Measurements from ENCODE around the gene RIC8B. TPM values are rescaled to one million over a fixed set of nuclear protein-coding genes. Genes with fewer than 3 reads are reported as not detected.
"Not testable (repeated sequence)": the region's sequence is repeated elsewhere in the genome, so short reads cannot be mapped to it uniquely, and the experiment has no call there.

Gene RIC8B, protein sequence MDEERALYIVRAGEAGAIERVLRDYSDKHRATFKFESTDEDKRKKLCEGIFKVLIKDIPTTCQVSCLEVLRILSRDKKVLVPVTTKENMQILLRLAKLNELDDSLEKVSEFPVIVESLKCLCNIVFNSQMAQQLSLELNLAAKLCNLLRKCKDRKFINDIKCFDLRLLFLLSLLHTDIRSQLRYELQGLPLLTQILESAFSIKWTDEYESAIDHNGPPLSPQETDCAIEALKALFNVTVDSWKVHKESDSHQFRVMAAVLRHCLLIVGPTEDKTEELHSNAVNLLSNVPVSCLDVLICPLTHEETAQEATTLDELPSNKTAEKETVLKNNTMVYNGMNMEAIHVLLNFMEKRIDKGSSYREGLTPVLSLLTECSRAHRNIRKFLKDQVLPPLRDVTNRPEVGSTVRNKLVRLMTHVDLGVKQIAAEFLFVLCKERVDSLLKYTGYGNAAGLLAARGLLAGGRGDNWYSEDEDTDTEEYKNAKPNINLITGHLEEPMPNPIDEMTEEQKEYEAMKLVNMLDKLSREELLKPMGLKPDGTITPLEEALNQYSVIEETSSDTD
- 1 to 10 TPM; 1.2 to 1.5 TPM for polyA plus RNA-seq

DNA sequence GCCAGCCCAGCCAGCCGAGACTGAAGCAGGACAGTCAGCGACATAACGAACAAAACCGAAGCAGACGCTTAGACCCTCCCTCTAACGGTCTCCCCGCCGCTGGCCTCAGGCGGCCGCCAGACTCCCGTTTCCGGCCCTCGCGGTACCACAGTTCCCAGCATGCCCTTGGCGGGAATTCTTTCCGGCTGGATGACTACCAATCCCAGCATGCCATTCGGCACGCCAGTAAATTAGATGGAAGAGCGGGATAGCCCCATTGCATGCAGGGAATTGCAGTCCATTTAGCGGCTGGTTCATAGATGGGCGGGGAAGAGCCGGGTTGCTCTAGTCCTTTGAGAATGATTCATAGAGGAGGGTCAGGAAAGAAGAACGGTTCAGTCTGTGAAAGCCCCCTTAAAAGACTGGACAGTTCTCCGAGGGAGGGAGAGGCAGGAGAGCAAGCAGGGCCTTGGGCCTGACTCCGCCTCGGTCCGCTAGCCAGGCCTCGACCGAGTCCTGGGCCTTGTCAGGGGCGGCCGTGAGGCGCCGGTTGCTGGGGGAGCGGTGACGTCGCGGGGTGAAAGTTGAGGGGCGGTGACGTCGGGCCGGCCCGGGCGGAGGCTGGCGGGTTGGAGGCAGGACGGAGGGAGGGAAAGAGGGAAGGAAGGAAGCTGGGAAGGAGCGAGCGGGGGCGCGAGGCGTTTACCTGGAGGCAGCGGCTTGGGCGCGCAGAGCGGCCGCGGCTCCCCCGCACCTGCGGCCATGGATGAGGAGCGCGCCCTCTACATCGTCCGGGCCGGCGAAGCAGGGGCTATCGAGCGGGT, at the start of gene RIC8B:
Gene RIC8B, plus strand, starts transcription at position 678 of the 803 bp plus-strand sequence. Its CDS starts 64 bp downstream, at position 742.
- 1% methylated on average over 66 of the region's 66 CpGs for WGBS, 2 donors
- Histone ChIP-seq H3K27ac (ENCODE audit: low read depth in 2 of 2, low read length in 1 of 2) (peak within 1 kb of the TSS; percentile 90), H3K27me3 (ENCODE audit: control insufficient read depth in 1 of 2, insufficient read depth in 2 of 2, low read length in 2 of 2) (no peaks in the 10 kb centered on the region), H3K9me3 (ENCODE audit: control insufficient read depth in 2 of 2, insufficient read depth in 1 of 2, low read depth in 1 of 2, low read length in 1 of 2) (no peaks in the 10 kb centered on the region), H3K4me3 (ENCODE audit: low read depth in 1 of 2, low read length in 2 of 2) (peak within 1 kb of the TSS; percentile 76 to 81), H3K4me1 (ENCODE audit: control insufficient read depth in 2 of 2, insufficient read depth in 2 of 2, low read length in 1 of 2) (peaks cover 2 to 3% of the 10 kb centered on the region in 2 donors), H3K36me3 (ENCODE audit: control insufficient read depth in 2 of 2, insufficient read depth in 2 of 2, low read length in 1 of 2) (no peaks in the 10 kb centered on the region)

DNA sequence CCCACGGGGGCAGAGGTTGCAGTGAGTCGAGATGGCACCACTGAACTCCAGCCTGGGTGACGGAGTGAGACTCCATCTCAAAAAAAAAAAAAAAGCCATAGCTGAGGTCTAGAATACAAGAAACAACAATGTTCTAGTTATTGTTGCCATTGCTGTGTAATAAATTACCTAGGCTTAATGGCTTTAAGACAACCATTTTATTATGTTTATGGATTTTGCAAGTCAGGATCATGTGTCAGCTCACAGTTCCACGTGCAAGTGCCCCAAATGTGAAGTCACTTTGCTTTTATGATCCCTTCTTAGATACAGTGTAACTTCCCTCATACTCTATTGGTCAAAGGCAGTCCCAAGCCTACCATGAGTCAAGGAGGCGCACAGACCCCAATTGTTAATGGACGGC, 49.5 kb upstream of the RIC8B start:
- Histone ChIP-seq H3K36me3 (ENCODE audit: control insufficient read depth in 2 of 2, insufficient read depth in 2 of 2, low read length in 1 of 2) (no peaks in the 10 kb centered on the region), H3K4me1 (ENCODE audit: control insufficient read depth in 2 of 2, insufficient read depth in 2 of 2, low read length in 1 of 2) (no peaks in the 10 kb centered on the region), H3K27ac (ENCODE audit: low read depth in 2 of 2, low read length in 1 of 2) (no peak overlapping the region), H3K9me3 (ENCODE audit: control insufficient read depth in 2 of 2, insufficient read depth in 1 of 2, low read depth in 1 of 2, low read length in 1 of 2) (no peaks in the 10 kb centered on the region), H3K27me3 (ENCODE audit: control insufficient read depth in 1 of 2, insufficient read depth in 2 of 2, low read length in 2 of 2) (no peaks in the 10 kb centered on the region), H3K4me3 (ENCODE audit: low read depth in 1 of 2, low read length in 2 of 2) (no peak overlapping the region)
- 88 to 91% methylated on average over 6 of the region's 6 CpGs for WGBS, 2 donors

DNA sequence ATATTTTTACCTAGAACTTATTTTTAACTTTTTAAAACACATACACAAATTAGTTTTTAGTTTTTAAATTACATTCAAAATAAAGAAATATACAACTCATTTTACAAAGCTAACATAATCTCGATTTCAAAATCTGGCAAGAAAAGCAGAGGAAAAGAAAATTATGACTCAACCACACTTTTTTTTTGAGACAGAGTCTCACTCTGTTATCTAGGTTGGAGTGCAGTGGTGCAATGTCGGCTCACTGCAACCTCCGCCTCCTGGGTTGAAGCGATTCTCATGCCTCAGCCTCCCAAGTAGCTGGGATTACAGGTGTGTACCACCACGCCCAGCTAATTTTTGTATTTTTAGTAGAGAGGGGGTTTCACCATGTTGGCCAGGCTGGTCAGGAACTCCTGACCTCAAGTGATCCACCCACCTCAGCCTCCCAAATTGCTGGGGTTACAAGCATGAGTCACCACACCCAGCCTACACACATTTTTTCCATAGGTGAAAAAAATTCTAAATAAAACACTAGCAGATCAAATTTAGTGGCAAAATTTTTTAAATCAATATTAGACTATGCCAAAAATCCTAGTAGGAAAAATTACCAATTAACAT, 47.8 kb upstream of the RIC8B start:
- H3K4me1 ChIP-seq (ENCODE audit: control insufficient read depth in 2 of 2, insufficient read depth in 2 of 2, low read length in 1 of 2); H3K27me3 ChIP-seq (ENCODE audit: control insufficient read depth in 1 of 2, insufficient read depth in 2 of 2, low read length in 2 of 2); H3K9me3 ChIP-seq (ENCODE audit: control insufficient read depth in 2 of 2, insufficient read depth in 1 of 2, low read depth in 1 of 2, low read length in 1 of 2); H3K36me3 ChIP-seq (ENCODE audit: control insufficient read depth in 2 of 2, insufficient read depth in 2 of 2, low read length in 1 of 2); H3K4me3 ChIP-seq (ENCODE audit: low read depth in 1 of 2, low read length in 2 of 2); H3K27ac ChIP-seq (ENCODE audit: low read depth in 2 of 2, low read length in 1 of 2): not testable (repeated sequence)
- 86 to 88% methylated on average over 5 of the region's 5 CpGs for WGBS, 2 donors

DNA sequence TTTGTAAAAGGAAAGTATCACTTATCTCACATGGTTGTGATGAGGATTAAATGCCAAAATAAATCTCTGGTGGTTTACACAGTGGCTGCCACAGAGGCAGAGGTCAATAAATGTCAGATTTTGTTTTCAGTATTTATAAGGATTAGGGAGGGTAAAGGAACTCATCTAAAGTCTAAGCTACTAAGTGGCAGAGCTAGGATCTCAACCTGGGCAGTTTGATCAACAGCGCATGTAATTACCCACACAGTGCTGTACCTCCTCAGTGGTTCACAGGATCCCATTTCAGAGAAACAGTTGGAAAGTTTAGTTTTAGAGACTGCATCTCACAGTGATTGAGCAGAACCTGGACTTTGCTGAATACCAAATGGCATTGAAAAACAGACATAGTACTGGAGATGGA, 44.9 kb upstream of the RIC8B start:
- Histone ChIP-seq H3K27ac (ENCODE audit: low read depth in 2 of 2, low read length in 1 of 2) (no peak overlapping the region), H3K27me3 (ENCODE audit: control insufficient read depth in 1 of 2, insufficient read depth in 2 of 2, low read length in 2 of 2) (no peaks in the 10 kb centered on the region), H3K36me3 (ENCODE audit: control insufficient read depth in 2 of 2, insufficient read depth in 2 of 2, low read length in 1 of 2) (no peaks in the 10 kb centered on the region), H3K9me3 (ENCODE audit: control insufficient read depth in 2 of 2, insufficient read depth in 1 of 2, low read depth in 1 of 2, low read length in 1 of 2) (no peaks in the 10 kb centered on the region), H3K4me3 (ENCODE audit: low read depth in 1 of 2, low read length in 2 of 2) (no peak overlapping the region), H3K4me1 (ENCODE audit: control insufficient read depth in 2 of 2, insufficient read depth in 2 of 2, low read length in 1 of 2) (no peaks in the 10 kb centered on the region)
- 98 to 100% methylated on average over 1 of the region's 1 CpG for WGBS, 2 donors

DNA sequence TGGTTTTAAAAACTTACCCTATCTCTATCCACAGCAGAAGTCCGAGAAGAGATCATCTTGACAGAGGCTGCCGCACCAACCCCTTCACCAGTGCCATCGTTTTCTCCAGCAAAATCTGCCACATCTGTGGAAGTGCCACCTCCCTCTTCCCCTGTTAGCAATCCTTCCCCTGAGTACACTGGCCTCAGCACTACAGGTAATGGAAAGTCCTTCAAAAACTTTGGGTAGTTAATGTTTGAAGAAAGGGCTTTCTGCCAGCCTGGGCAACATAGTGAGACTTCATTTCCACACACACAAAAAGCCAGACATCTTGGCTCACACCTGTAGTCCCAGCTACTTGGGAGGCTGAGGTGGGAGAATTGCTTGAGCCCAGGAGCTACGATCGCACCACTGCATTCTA, 41.6 kb upstream of the RIC8B start:
- WGBS, 2 donors, result 91 to 94% methylated on average over 5 of the region's 5 CpGs
- Histone ChIP-seq H3K4me3 (ENCODE audit: low read depth in 1 of 2, low read length in 2 of 2) (no peak overlapping the region), H3K36me3 (ENCODE audit: control insufficient read depth in 2 of 2, insufficient read depth in 2 of 2, low read length in 1 of 2) (no peaks in the 10 kb centered on the region), H3K27ac (ENCODE audit: low read depth in 2 of 2, low read length in 1 of 2) (no peak overlapping the region), H3K27me3 (ENCODE audit: control insufficient read depth in 1 of 2, insufficient read depth in 2 of 2, low read length in 2 of 2) (no peaks in the 10 kb centered on the region), H3K9me3 (ENCODE audit: control insufficient read depth in 2 of 2, insufficient read depth in 1 of 2, low read depth in 1 of 2, low read length in 1 of 2) (no peaks in the 10 kb centered on the region), H3K4me1 (ENCODE audit: control insufficient read depth in 2 of 2, insufficient read depth in 2 of 2, low read length in 1 of 2) (no peaks in the 10 kb centered on the region)

DNA sequence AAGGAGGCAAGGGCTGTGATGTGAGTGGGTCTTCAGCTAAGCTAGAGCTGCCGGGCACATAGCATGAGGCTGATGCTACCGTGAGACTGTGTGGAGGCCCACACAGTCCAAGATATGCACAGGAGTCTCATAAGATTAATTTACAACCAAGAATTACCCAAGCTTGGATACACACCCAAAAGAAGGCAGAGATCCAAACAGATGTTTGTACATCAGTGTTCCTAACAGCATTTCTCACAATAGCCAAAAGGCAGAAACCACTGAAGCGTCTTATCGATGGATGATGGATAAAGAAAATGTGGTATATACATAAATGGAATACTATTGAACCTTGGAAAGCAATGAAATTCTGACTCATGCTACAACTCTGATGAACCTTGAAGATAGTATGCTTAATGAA, 40.8 kb upstream of the RIC8B start:
- H3K9me3 ChIP-seq (ENCODE audit: control insufficient read depth in 2 of 2, insufficient read depth in 1 of 2, low read depth in 1 of 2, low read length in 1 of 2), result no peaks in the 10 kb centered on the region
- 71% methylated on average over 4 of the region's 4 CpGs for WGBS, 2 donors
- H3K4me1 ChIP-seq (ENCODE audit: control insufficient read depth in 2 of 2, insufficient read depth in 2 of 2, low read length in 1 of 2), result no peaks in the 10 kb centered on the region
- no peaks in the 10 kb centered on the region for H3K27me3 ChIP-seq (ENCODE audit: control insufficient read depth in 1 of 2, insufficient read depth in 2 of 2, low read length in 2 of 2)
- no peak overlapping the region for H3K4me3 ChIP-seq (ENCODE audit: low read depth in 1 of 2, low read length in 2 of 2)
- H3K27ac ChIP-seq (ENCODE audit: low read depth in 2 of 2, low read length in 1 of 2), result no peak overlapping the region
- H3K36me3 ChIP-seq (ENCODE audit: control insufficient read depth in 2 of 2, insufficient read depth in 2 of 2, low read length in 1 of 2), result no peaks in the 10 kb centered on the region

DNA sequence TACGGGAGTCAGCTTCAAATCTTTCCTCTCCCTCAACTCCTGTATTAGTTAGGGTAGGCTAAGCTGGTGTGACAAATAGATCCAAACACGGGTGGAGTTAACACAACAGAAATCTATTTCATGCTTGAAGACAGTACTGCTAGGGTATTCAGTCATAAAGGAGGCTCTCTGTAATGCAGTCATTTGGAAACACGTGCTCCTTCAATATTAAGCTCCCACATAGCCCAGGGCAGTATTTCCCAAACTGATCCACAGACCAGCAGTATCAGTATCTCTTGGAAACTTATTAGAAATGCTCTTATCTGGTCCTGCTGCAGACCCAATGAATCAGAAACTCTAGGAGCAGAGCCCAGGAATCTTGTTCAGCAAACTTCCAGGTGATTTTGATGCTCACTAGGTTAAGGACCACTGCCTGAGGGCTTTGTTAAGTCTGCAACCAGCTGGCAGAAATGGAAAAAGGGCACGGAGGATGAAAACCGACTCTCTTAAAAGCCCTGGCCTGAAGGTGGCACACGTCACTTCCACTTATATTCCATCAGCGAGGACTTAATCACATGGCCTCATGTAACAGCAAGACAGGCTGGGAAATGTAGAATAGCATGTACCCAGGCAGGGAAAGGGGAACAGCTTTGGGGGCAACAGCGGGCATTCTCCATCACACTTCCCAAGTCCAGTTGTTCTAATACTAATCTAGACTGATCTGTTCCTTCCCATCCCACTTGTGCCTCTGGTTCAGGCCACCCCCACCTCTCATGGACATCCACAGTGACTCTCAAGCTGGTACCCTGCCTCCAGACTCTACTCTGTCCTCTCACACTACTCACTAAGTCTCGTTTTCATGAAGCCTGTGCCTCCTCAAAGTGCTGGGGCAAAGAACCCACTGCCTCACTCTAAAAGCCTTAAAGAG, 38.2 kb upstream of the RIC8B start:
- Histone ChIP-seq H3K36me3 (ENCODE audit: control insufficient read depth in 2 of 2, insufficient read depth in 2 of 2, low read length in 1 of 2) (no peaks in the 10 kb centered on the region), H3K9me3 (ENCODE audit: control insufficient read depth in 2 of 2, insufficient read depth in 1 of 2, low read depth in 1 of 2, low read length in 1 of 2) (no peaks in the 10 kb centered on the region), H3K4me3 (ENCODE audit: low read depth in 1 of 2, low read length in 2 of 2) (no peak overlapping the region), H3K27ac (ENCODE audit: low read depth in 2 of 2, low read length in 1 of 2) (no peak overlapping the region), H3K27me3 (ENCODE audit: control insufficient read depth in 1 of 2, insufficient read depth in 2 of 2, low read length in 2 of 2) (no peaks in the 10 kb centered on the region), H3K4me1 (ENCODE audit: control insufficient read depth in 2 of 2, insufficient read depth in 2 of 2, low read length in 1 of 2) (no peaks in the 10 kb centered on the region)
- WGBS, 2 donors, result 64 to 70% methylated on average over 9 of the region's 9 CpGs

DNA sequence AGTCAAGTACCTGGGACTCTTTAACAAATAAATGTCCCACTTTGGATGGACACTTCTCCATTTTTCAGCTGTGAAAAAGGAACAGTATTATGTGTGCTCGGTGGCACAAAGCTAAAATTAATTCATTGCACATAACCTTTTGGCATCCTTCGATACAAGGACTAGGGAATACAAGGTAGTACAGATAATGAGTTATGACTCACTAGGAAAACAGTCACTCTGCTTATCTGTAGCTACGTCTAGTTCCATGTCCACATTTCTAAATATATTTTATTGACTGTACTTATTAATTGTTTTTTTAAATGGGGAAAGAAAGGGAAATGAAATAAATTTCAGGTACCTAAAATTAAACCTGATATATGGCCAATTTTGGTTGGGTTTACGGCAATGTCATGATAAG, 35.2 kb upstream of the RIC8B start:
- no peaks in the 10 kb centered on the region for H3K4me1 ChIP-seq (ENCODE audit: control insufficient read depth in 2 of 2, insufficient read depth in 2 of 2, low read length in 1 of 2)
- H3K9me3 ChIP-seq (ENCODE audit: control insufficient read depth in 2 of 2, insufficient read depth in 1 of 2, low read depth in 1 of 2, low read length in 1 of 2), result no peaks in the 10 kb centered on the region
- no peak overlapping the region for H3K4me3 ChIP-seq (ENCODE audit: low read depth in 1 of 2, low read length in 2 of 2)
- H3K27ac ChIP-seq (ENCODE audit: low read depth in 2 of 2, low read length in 1 of 2), result no peak overlapping the region
- whole genome bisulfite sequencing, 2 donors, result 45 to 60% methylated on average over 4 of the region's 4 CpGs
- H3K36me3 ChIP-seq (ENCODE audit: control insufficient read depth in 2 of 2, insufficient read depth in 2 of 2, low read length in 1 of 2), result no peaks in the 10 kb centered on the region
- H3K27me3 ChIP-seq (ENCODE audit: control insufficient read depth in 1 of 2, insufficient read depth in 2 of 2, low read length in 2 of 2), result peaks cover 0 to 3% of the 10 kb centered on the region in 2 donors
